ENCODE measurements around the gene DIABLO.
"Not testable (repeated sequence)": the region's sequence is repeated elsewhere in the genome, so short reads cannot be mapped to it uniquely, and the experiment has no call there.

Gene DIABLO

DNA sequence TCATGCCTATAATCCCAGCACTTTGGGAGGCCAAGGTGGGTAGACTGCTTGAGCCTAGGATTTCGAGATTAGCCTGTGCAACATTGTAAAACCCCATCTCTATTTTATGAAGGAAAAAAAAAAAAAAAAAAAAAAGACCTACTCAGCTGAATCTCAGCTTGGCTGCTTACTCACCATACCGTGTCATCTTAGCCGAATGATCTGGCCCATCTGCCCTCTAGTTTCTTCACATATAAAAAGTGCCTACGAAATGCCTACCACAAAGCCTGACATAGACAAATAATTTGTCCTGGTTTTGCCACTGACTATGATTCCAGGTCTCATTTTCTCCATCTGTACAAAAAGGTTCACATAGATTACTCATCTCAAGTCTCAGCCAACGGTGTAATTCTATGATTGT, 10.1 kb downstream of the DIABLO start:
- no peaks in the 10 kb centered on the region for H3K4me1 ChIP-seq (ENCODE audit: control insufficient read depth, insufficient read depth, low read length, unreplicated experiment)
- H2AFZ ChIP-seq (ENCODE audit: low read length, unreplicated experiment) = no peak overlapping the region
- no peak overlapping the region for H3K27ac ChIP-seq (ENCODE audit: low read depth, low read length)
- H3K27me3 ChIP-seq (ENCODE audit: insufficient read depth, low read length) = no peaks in the 10 kb centered on the region
- no peak overlapping the region for H3K4me3 ChIP-seq (ENCODE audit: low read depth, low read length)
- H3K79me2 ChIP-seq (ENCODE audit: control insufficient read depth, insufficient read depth, low read length, unreplicated experiment) = peaks cover 8% of the 10 kb centered on the region
- H3K36me3 ChIP-seq (ENCODE audit: insufficient read depth, low read length) = peaks cover 37% of the 10 kb centered on the region

- Histone ChIP-seq H3K27ac (ENCODE audit: low read depth, low read length) (no peak overlapping the region), H3K4me3 (ENCODE audit: low read depth, low read length) (no peak overlapping the region), H3K79me2 (ENCODE audit: control insufficient read depth, insufficient read depth, low read length, unreplicated experiment) (no peaks in the 10 kb centered on the region), H3K36me3 (ENCODE audit: insufficient read depth, low read length) (peaks cover 16% of the 10 kb centered on the region), H3K27me3 (ENCODE audit: insufficient read depth, low read length) (peaks cover 20% of the 10 kb centered on the region), H2AFZ (ENCODE audit: low read length, unreplicated experiment) (no peak overlapping the region), H3K4me1 (ENCODE audit: control insufficient read depth, insufficient read depth, low read length, unreplicated experiment) (no peaks in the 10 kb centered on the region)
These were observed 17.6 kb downstream of the DIABLO start for GRCh38 chr12:122208073-122208820.

DNA sequence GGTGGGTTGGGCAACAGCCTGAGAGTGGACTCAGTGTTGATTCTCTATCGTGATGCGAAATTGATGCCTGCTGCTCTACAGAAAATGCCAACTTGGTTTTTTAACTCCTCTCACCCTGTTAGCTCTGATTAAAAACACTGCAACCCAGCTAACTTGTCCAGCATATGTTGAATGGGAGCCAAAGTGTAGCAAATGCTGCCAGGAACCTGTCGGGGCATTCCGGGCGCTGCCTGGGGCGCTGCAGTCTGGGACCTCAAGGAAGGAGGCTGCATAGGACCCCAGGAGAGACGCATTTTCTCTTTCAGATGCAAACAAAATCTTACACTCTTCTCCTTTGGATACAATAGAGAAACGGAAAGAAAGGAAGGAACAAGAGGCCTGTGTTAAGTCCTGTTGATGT, 18.5 kb downstream of the DIABLO start:
- Histone ChIP-seq H3K4me3 (ENCODE audit: low read depth, low read length) (no peak overlapping the region), H3K27me3 (ENCODE audit: insufficient read depth, low read length) (peaks cover 20% of the 10 kb centered on the region), H2AFZ (ENCODE audit: low read length, unreplicated experiment) (no peak overlapping the region), H3K79me2 (ENCODE audit: control insufficient read depth, insufficient read depth, low read length, unreplicated experiment) (no peaks in the 10 kb centered on the region), H3K4me1 (ENCODE audit: control insufficient read depth, insufficient read depth, low read length, unreplicated experiment) (no peaks in the 10 kb centered on the region), H3K27ac (ENCODE audit: low read depth, low read length) (no peak overlapping the region), H3K36me3 (ENCODE audit: insufficient read depth, low read length) (peaks cover 15% of the 10 kb centered on the region)

- Histone ChIP-seq H3K79me2 (ENCODE audit: control insufficient read depth, insufficient read depth, low read length, unreplicated experiment) (no peaks in the 10 kb centered on the region), H3K27ac (ENCODE audit: low read depth, low read length) (no peak overlapping the region), H3K27me3 (ENCODE audit: insufficient read depth, low read length) (peaks cover 20% of the 10 kb centered on the region), H3K4me1 (ENCODE audit: control insufficient read depth, insufficient read depth, low read length, unreplicated experiment) (no peaks in the 10 kb centered on the region), H2AFZ (ENCODE audit: low read length, unreplicated experiment) (no peak overlapping the region), H3K36me3 (ENCODE audit: insufficient read depth, low read length) (peaks cover 13% of the 10 kb centered on the region), H3K4me3 (ENCODE audit: low read depth, low read length) (no peak overlapping the region)
These were observed 18.9 kb downstream of the DIABLO start for GRCh38 chr12:122206976-122207375.

DNA sequence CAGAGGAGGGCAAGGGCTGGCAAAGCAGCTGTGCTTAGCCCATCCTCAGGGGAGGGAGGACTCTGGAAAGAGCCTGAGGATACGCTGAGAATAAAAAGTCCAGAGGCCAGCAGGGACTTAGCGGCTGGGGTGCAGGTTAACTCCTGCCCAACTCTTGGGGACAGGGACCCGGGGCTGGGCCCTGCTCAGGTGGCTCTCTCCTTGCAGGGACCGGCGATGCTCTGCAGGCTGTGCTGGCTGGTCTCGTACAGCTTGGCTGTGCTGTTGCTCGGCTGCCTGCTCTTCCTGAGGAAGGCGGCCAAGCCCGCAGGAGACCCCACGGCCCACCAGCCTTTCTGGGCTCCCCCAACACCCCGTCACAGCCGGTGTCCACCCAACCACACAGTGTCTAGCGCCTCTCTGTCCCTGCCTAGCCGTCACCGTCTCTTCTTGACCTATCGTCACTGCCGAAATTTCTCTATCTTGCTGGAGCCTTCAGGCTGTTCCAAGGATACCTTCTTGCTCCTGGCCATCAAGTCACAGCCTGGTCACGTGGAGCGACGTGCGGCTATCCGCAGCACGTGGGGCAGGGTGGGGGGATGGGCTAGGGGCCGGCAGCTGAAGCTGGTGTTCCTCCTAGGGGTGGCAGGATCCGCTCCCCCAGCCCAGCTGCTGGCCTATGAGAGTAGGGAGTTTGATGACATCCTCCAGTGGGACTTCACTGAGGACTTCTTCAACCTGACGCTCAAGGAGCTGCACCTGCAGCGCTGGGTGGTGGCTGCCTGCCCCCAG, 19.6 kb downstream of the DIABLO start:
- Histone ChIP-seq H2AFZ (ENCODE audit: low read length, unreplicated experiment) (no peak overlapping the region), H3K79me2 (ENCODE audit: control insufficient read depth, insufficient read depth, low read length, unreplicated experiment) (no peaks in the 10 kb centered on the region), H3K27ac (ENCODE audit: low read depth, low read length) (no peak overlapping the region), H3K4me3 (ENCODE audit: low read depth, low read length) (no peak overlapping the region), H3K4me1 (ENCODE audit: control insufficient read depth, insufficient read depth, low read length, unreplicated experiment) (no peaks in the 10 kb centered on the region), H3K36me3 (ENCODE audit: insufficient read depth, low read length) (peaks cover 7% of the 10 kb centered on the region; the same call in 1 of the 2 replicates), H3K27me3 (ENCODE audit: insufficient read depth, low read length) (peaks cover 20% of the 10 kb centered on the region)

GRCh38 chr12:122205053-122205925, 20.6 kb downstream of the DIABLO start:
- H3K79me2 ChIP-seq (ENCODE audit: control insufficient read depth, insufficient read depth, low read length, unreplicated experiment) = no peaks in the 10 kb centered on the region
- H3K4me3 ChIP-seq (ENCODE audit: low read depth, low read length) = no peak overlapping the region
- no peak overlapping the region for H3K27ac ChIP-seq (ENCODE audit: low read depth, low read length)
- peaks cover 4% of the 10 kb centered on the region; the same call in 1 of the 2 replicates for H3K36me3 ChIP-seq (ENCODE audit: insufficient read depth, low read length)
- peaks cover 20% of the 10 kb centered on the region for H3K27me3 ChIP-seq (ENCODE audit: insufficient read depth, low read length)
- no peak overlapping the region for H2AFZ ChIP-seq (ENCODE audit: low read length, unreplicated experiment)
- no peaks in the 10 kb centered on the region for H3K4me1 ChIP-seq (ENCODE audit: control insufficient read depth, insufficient read depth, low read length, unreplicated experiment)

GRCh38 chr12:122204167-122205052, 21.4 kb downstream of the DIABLO start:
- no peaks in the 10 kb centered on the region for H3K79me2 ChIP-seq (ENCODE audit: control insufficient read depth, insufficient read depth, low read length, unreplicated experiment)
- H3K27ac ChIP-seq (ENCODE audit: low read depth, low read length) = no peak overlapping the region
- H3K27me3 ChIP-seq (ENCODE audit: insufficient read depth, low read length) = peaks cover 20% of the 10 kb centered on the region
- H3K4me1 ChIP-seq (ENCODE audit: control insufficient read depth, insufficient read depth, low read length, unreplicated experiment) = no peaks in the 10 kb centered on the region
- peak overlapping the region; percentile 81 for H3K4me3 ChIP-seq (ENCODE audit: low read depth, low read length)
- peak overlapping the region; percentile 94 for H2AFZ ChIP-seq (ENCODE audit: low read length, unreplicated experiment)
- no peaks in the 10 kb centered on the region for H3K36me3 ChIP-seq (ENCODE audit: insufficient read depth, low read length)

GRCh38 chr12:122203301-122204166, 22.3 kb downstream of the DIABLO start, which contains the start of gene B3GNT4:
TSS of gene B3GNT4 (plus strand) at chr12:122203709. CDS start at chr12:122204619, 910 bp downstream.
- Histone ChIP-seq H3K79me2 (ENCODE audit: control insufficient read depth, insufficient read depth, low read length, unreplicated experiment) (no peaks in the 10 kb centered on the region), H3K4me1 (ENCODE audit: control insufficient read depth, insufficient read depth, low read length, unreplicated experiment) (no peaks in the 10 kb centered on the region), H3K27me3 (ENCODE audit: insufficient read depth, low read length) (peaks cover 20% of the 10 kb centered on the region), H2AFZ (ENCODE audit: low read length, unreplicated experiment) (peak within 1 kb of the TSS; percentile 94), H3K4me3 (ENCODE audit: low read depth, low read length) (peak within 1 kb of the TSS; percentile 81), H3K36me3 (ENCODE audit: insufficient read depth, low read length) (no peaks in the 10 kb centered on the region), H3K27ac (ENCODE audit: low read depth, low read length) (no peak within 1 kb of the TSS)

DNA sequence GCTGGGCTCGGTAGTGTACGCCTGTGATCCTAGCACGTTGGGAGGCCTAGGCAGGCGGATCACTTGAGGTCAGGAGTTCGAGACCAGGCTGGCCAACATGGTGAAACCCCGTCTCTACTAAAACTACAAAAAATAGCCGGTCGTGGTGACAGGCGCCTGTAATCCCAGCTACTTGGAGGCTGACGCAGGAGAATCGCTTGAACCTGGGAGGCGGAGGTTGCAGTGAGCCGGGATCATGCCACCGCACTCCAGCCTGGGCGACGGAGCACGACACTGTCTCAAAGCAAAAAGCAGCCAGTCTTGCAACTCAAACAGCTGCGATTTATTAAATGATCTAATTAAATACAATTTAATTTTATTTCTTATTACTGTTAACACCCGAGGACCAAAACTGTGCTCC, 23.0 kb downstream of the DIABLO start:
- not testable (repeated sequence) for H2AFZ ChIP-seq (ENCODE audit: low read length, unreplicated experiment)
- H3K4me3 ChIP-seq (ENCODE audit: low read depth, low read length) = peak overlapping the region; percentile 81

More for the DNA sequence above, 23.0 kb downstream of the DIABLO start:
- not testable (repeated sequence) for H3K27ac ChIP-seq (ENCODE audit: low read depth, low read length); H3K79me2 ChIP-seq (ENCODE audit: control insufficient read depth, insufficient read depth, low read length, unreplicated experiment); H3K4me1 ChIP-seq (ENCODE audit: control insufficient read depth, insufficient read depth, low read length, unreplicated experiment); H3K36me3 ChIP-seq (ENCODE audit: insufficient read depth, low read length)
- H3K27me3 ChIP-seq (ENCODE audit: insufficient read depth, low read length) = peaks cover 20% of the 10 kb centered on the region
